PFSK-1 (cell line): ENCODE measurements around the gene TENM3.

ENCODE experiments used
- FOXP2 ChIP-seq: optimal IDR thresholded peaks from 2 replicates; pipeline ENCODE3; 2011; ENCODE audit warnings: borderline replicate concordance, control low read depth, inconsistent platforms; ENCODE audit not compliant: insufficient read depth; ENCODE audit errors: extremely low read length, extremely low read depth
- POLR2AphosphoS5 ChIP-seq: IDR thresholded peaks from 2 replicates; pipeline ENCODE4 v1.6.1; 2012; ENCODE audit warnings: low read depth, mild to moderate bottlenecking, control low read depth, low read length, moderate library complexity
- SIN3A ChIP-seq: IDR thresholded peaks from 2 replicates; pipeline ENCODE4 v1.6.1; 2012; ENCODE audit warnings: mild to moderate bottlenecking, low read length, moderate library complexity, borderline replicate concordance; ENCODE audit not compliant: insufficient read depth
- TAF1 ChIP-seq: IDR thresholded peaks from 2 replicates; pipeline ENCODE4 v1.6.1; 2012; ENCODE audit warnings: low read length, control low read depth, borderline replicate concordance; ENCODE audit not compliant: insufficient read depth
- TF ChIP-seq, protein P1 (sequence below), 2 experiments: IDR thresholded peaks; 2 replicates each; pipeline versions ENCODE4 v1.6.1 to v1.8.0; 2011 to 2012; ENCODE audit warnings: low read depth in 2 of 2, low read length in 2 of 2, control low read depth in 1 of 2, inconsistent platforms in 1 of 2, mild to moderate bottlenecking in 1 of 2, moderate library complexity in 1 of 2; ENCODE audit not compliant: insufficient read depth in 1 of 2

- TF ChIP-seq TAF1 (no peak), POLR2AphosphoS5 (no peak), SIN3A (no peak), FOXP2 (no peak)
- TF ChIP-seq, protein P1, sequence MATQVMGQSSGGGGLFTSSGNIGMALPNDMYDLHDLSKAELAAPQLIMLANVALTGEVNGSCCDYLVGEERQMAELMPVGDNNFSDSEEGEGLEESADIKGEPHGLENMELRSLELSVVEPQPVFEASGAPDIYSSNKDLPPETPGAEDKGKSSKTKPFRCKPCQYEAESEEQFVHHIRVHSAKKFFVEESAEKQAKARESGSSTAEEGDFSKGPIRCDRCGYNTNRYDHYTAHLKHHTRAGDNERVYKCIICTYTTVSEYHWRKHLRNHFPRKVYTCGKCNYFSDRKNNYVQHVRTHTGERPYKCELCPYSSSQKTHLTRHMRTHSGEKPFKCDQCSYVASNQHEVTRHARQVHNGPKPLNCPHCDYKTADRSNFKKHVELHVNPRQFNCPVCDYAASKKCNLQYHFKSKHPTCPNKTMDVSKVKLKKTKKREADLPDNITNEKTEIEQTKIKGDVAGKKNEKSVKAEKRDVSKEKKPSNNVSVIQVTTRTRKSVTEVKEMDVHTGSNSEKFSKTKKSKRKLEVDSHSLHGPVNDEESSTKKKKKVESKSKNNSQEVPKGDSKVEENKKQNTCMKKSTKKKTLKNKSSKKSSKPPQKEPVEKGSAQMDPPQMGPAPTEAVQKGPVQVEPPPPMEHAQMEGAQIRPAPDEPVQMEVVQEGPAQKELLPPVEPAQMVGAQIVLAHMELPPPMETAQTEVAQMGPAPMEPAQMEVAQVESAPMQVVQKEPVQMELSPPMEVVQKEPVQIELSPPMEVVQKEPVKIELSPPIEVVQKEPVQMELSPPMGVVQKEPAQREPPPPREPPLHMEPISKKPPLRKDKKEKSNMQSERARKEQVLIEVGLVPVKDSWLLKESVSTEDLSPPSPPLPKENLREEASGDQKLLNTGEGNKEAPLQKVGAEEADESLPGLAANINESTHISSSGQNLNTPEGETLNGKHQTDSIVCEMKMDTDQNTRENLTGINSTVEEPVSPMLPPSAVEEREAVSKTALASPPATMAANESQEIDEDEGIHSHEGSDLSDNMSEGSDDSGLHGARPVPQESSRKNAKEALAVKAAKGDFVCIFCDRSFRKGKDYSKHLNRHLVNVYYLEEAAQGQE (IDR thresholded peaks at IDR 0.05; ENCODE audit: insufficient read depth in 1 of 2, low read depth in 2 of 2, low read length in 2 of 2): no peak
These were observed 101.8 kb downstream of the TENM3 start for GRCh38 chr4:182344968-182345367.
